Mammary epithelial cell (primary cell): ENCODE data around the gene TRMU.

Source experiments
- CTCF ChIP-seq, 2 donors: IDR thresholded peaks in 1 of 2; conservative IDR thresholded peaks in 1 of 2; 2 replicates each; pipeline ENCODE4 v1.5.1; 2011 to 2012; ENCODE audit warnings: inconsistent platforms in 2 of 2, low read length in 2 of 2, mild to moderate bottlenecking in 2 of 2, control low read depth in 1 of 2, low read depth in 1 of 2; ENCODE audit not compliant: insufficient read depth in 1 of 2; ENCODE audit errors: extremely low read depth in 1 of 2
- EZH2 ChIP-seq: IDR thresholded peaks from 2 replicates; pipeline ENCODE4 v1.6.1; 2012; ENCODE audit warnings: low read length, inconsistent platforms, borderline replicate concordance

- TF ChIP-seq CTCF (conservative IDR thresholded peaks at IDR 0.05 in 1 of 2, IDR thresholded peaks at IDR 0.05 in 1 of 2; ENCODE audit: extremely low read depth in 1 of 2, insufficient read depth in 1 of 2, low read depth in 1 of 2, low read length in 2 of 2) (no peak), EZH2 (no peak)
Observed at GRCh38 chr22:46293577-46294260, 41.8 kb upstream of the TRMU start.
